GM23248 (cell line): ENCODE data around the gene PMP22.

Experiments used
- EZH2 ChIP-seq: fragments of 200-600 bp; sonication (generic); IDR thresholded peaks from 2 replicates; pipeline ENCODE4 v1.6.1; 2018; ENCODE audit warnings: antibody characterized with exemption, mild to moderate bottlenecking; ENCODE audit not compliant: insufficient read depth, poor library complexity, severe bottlenecking
- EZH2phosphoT487 ChIP-seq: fragments of 200-600 bp; sonication (generic); IDR thresholded peaks from 2 replicates; pipeline ENCODE4 v1.6.1; 2018; ENCODE audit warnings: antibody characterized with exemption, moderate library complexity, mild to moderate bottlenecking, low read depth; ENCODE audit not compliant: insufficient read depth

GRCh38 chr17:15269780-15270089, 4.6 kb upstream of the PMP22 start:
- TF ChIP-seq EZH2 (no peak), EZH2phosphoT487 (no peak)
